ENCODE measurements around the gene TRIM71.
"Not testable (repeated sequence)": the region's sequence is repeated elsewhere in the genome, so short reads cannot be mapped to it uniquely, and the experiment has no call there.

Gene TRIM71

DNA sequence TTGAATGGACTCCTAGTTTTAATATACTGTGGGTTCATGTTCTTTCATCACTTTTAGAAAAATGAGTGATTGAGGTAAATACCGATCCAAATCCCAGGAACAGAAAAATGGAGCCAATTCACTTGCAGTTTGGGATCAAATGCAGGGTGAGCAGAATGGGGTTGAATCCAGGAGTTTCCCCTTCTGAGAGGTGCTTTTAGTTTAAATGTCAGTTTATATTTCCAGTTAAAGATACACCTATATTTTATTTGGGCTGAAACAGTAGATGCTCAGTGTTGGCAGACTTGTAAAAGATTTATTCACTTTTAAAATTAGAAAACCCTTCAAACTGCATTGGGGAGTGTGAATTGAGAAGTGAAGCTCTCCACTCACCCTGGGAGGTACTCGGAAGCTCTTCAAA, 2.6 kb downstream of the TRIM71 start:
- DNase-seq, result no peak

DNA sequence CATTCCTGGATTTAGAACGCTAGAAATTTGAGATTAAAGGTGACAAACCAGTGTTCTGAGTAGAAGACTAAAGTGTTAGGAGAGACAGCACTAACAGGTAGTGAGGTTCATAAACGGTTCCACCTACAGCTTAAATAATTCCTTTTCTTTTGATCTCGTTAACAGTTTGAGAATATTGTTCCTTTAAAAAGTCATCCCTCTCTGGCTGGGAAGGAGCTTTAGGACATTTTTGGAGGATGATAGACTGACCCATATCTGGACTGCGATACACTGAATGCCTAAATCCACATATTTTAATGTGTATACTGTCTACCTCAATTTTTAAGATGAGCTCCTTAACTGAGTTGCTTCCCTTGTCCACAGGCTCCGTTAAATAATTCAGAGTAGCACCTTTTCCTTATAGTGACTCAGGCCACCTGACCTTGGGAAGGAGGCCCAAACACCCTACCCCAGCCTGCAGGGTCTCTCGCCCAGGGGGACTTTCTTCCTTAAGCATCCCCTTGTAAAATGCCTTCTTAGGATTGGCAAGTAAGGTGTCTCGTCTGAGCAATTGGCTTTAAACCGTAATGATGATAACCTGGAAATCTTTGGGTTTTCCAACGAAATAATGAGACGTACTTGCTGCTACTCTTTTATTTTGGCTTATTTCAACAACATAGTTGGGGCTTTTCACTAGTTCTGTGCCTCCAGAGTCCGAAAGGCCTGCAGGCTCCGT, 3.3 kb downstream of the TRIM71 start:
- DNase-seq, result no peak

- no peak for DNase-seq
These were observed 4.0 kb downstream of the TRIM71 start for GRCh38 chr3:32821686-32822296.

- DNase-seq, result no peak
These were observed 5.1 kb downstream of the TRIM71 start for GRCh38 chr3:32822609-32823498.

DNA sequence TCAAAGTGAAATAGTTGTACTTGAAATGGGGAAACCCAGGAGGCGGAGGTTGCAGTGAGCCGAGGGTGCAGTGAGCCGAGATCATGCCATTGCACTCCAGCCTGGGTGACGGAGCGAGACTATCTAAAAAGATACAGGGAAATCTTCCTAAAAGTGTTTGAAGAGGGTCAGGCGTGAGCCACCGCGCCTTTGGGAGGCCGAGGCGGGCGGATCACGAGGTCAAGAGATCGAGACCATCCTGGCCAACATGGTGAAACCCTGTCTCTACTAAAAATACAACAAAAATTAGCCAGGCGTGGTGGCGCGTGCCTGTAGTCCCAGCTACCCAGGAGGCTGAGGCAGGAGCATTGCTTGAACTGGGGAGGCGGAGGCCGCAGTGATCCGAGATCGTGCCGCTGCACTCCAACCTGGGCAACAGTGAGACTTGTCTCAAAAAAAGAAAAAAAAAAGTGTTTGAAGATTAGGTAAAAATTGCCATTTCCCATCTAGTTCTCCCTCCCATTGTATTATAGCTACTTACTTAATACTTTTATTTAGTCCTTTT, 5.9 kb downstream of the TRIM71 start:
- DNase-seq, result not testable (repeated sequence)

- no peak for DNase-seq
These were observed 8.0 kb downstream of the TRIM71 start for GRCh38 chr3:32825601-32826375.

GRCh38 chr3:32831062-32831461, 13.3 kb downstream of the TRIM71 start:
- no peak for DNase-seq

DNA sequence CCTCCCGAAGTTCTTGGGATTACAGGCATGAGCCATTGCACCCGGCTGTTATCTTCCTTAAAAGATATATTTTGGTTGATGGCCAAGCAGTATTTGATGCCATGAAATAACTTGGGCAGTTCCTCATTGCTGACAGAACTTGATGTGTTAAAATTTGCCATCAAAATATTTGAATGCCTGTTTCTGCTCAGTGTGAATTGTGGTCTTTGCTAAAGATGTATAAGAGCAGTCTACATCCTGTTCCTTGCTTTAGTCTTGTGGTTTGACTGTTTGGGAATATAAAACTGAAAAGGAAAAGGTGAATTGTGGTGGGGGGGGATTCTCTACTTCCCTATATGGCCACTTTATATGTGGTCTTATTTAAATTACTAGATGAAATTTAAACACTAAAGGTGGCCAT, 14.0 kb downstream of the TRIM71 start:
- no peak for DNase-seq

DNA sequence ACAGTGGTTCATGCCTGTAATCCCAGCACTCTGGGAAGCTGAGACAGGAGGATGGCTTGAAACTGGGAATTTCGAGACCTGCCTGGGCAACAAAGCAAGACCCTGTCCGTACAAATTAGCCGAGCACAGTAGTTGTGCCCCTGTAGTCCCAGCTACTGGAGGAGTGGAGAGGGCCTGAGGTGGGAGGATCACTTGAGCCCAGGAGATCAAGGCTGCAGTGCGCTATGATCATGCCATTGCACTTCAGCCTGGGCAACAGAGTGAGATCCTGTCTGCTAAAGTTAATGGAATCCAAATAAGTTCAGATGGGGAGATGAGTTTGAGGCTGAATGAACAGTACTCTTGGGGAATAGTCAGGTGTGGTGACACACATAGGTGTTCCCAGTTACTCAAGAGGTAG, 14.4 kb downstream of the TRIM71 start:
- no peak for DNase-seq

- DNase-seq, result no peak
These were observed 17.2 kb downstream of the TRIM71 start for GRCh38 chr3:32835049-32835371.

- no peak for DNase-seq
These were observed 18.2 kb downstream of the TRIM71 start for GRCh38 chr3:32835961-32836360.

DNA sequence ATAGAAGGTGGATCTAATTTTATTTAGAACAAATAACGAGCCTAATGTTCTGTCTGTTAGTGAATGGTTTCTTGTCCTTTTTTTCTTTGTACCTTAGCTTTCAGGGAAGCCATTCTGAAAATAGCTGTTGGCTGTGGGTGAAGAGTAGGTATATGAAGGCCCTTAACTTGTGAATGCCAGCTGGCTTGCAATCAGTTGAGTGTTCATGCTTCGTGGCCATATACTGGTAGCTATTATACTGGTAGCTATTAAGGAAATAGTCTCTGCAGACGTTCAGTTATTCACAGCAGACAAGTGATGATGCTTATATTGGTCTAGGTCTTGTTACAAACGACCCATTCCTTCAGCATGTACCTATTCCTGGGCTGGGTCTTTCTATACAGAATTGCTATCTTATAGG, 18.8 kb downstream of the TRIM71 start:
- no peak for DNase-seq

DNA sequence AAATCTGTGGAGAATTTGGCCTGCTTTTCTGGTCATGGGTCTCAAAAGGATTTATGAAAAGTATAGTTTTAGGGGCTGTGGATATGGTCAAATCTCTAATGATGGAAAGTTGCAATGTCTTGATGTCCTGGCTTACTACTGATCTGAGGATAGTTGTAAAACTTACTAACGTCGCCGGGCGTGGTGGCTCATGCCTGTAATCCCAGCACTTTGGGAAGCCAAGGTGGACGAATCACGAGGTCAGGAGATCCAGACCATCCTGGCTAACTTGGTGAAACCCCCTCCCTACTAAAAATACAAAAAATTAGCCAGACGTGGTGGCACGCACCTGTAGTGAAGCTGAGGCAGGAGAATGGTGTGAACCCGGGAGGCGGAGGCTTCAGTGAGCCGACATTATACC, 19.6 kb downstream of the TRIM71 start:
- DNase-seq, result no peak

- DNase-seq, result no peak
These were observed 20.0 kb downstream of the TRIM71 start for GRCh38 chr3:32837789-32838188.

GRCh38 chr3:32839714-32840085, 21.9 kb downstream of the TRIM71 start:
- no peak for DNase-seq

GRCh38 chr3:32840086-32840841, 22.5 kb downstream of the TRIM71 start:
- no peak for DNase-seq

GRCh38 chr3:32841341-32841740, 23.5 kb downstream of the TRIM71 start:
- no peak for DNase-seq

GRCh38 chr3:32841867-32842470, 24.2 kb downstream of the TRIM71 start:
- no peak for DNase-seq

GRCh38 chr3:32842531-32842931, 24.7 kb downstream of the TRIM71 start:
- DNase-seq, result no peak

GRCh38 chr3:32842987-32843386, 25.2 kb downstream of the TRIM71 start:
- no peak for DNase-seq

GRCh38 chr3:32843510-32844321, 25.9 kb downstream of the TRIM71 start:
- no peak for DNase-seq

Measured in NCI-H1436 treated with DMSO at 0.1 percent for 48 hours (cell line).